C4-2B (cell line): ENCODE results near the gene SH3GLB2.
A peak's percentile ranks its signal among the peaks of the same experiment; 100 is the strongest.

Source experiments
- H3K27ac ChIP-seq: fragments of 450-650 bp; 2 replicates; pipeline ENCODE4 v1.5.1; 2017
- CTCF ChIP-seq: fragments of 450-650 bp; conservative IDR thresholded peaks from 2 replicates; pipeline ENCODE4 v1.5.1; 2017; ENCODE audit warnings: mild to moderate bottlenecking
- ZFX ChIP-seq: fragments of 450-650 bp; IDR thresholded peaks from 2 replicates; pipeline ENCODE4 v1.6.1; 2017

Gene SH3GLB2

GRCh38 chr9:129063061-129063460 lies 34.9 kb upstream of the SH3GLB2 start:
- TF ChIP-seq ZFX (no peak), CTCF (no peak)
- H3K27ac ChIP-seq, result no peak overlapping the region

DNA sequence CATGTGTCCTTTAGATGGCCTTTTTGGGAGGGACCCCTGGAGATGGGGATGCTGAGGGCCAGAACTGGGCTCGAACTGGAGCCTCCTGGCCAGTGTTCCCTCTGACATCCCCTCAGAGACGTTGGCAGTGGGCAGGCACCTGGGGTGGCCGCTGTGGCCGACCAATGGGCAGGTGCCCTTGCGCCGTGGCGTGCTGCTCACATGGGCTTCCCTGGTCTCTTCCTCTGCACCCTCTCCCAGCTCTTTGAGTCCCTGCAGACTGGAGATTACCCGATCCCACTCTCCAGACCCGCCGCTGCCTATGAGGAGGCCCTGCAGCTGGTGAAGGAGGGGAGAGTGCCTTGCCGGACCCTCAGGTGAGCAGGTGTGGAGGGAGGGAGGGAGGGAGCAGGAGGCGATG lies 32.9 kb upstream of the SH3GLB2 start:
- no peak for TF ChIP-seq CTCF

DNA sequence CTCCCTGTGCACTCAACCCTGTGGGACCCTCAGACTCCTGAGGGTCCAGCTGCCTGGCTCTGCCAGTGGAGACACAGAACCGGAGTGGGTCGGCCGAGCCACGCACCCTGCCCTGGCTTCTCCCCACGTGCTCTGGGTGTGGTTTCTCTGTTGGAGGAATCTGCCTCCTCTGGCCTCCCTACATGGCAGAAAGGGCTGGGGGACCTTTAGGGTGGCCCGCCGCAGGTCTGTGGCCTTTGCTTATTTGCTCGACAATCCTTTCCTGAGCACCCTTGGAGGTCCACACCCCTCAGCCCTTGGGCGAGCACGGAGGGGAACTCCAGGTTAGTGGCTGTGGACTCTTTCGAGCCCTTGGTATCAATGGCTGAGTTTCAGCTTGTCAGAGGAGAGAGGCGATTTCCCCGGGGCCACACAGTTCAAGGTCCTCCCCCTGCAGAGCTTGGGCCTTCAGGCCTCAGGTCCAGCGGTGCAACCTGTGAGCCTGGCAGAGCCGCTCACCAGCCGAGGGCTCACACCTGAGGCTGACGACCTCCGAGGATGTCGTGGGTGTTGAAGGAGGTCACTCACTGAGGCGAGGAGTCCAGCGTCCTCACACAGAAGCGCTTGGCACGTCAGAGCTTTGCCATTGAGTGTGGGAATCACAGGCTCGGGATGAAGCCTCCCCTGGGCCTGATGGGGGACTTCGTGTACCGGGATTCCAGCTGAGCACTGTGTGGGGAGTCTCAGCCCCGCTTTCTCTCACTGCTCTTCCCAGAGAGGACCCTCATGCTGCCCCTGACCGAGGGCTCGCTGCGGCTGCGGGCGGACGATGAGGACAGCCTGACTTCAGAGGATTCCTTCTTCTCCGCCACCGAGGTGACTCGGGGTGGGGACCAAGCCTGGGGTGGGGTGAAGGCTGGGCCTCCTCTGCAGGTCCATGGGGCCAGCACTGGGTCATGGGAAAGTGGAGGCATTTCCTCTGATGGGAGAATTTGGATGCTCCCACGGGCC lies 32.0 kb upstream of the SH3GLB2 start:
- H3K27ac ChIP-seq, result no peak overlapping the region
- no peak for TF ChIP-seq CTCF

More for the DNA sequence above, 32.9 kb upstream of the SH3GLB2 start:
- no peak overlapping the region for H3K27ac ChIP-seq

- no peak for TF ChIP-seq ZFX
- no peak for TF ChIP-seq CTCF
- no peak overlapping the region for H3K27ac ChIP-seq
Observed at GRCh38 chr9:129058965-129059795, 31.0 kb upstream of the SH3GLB2 start.

DNA sequence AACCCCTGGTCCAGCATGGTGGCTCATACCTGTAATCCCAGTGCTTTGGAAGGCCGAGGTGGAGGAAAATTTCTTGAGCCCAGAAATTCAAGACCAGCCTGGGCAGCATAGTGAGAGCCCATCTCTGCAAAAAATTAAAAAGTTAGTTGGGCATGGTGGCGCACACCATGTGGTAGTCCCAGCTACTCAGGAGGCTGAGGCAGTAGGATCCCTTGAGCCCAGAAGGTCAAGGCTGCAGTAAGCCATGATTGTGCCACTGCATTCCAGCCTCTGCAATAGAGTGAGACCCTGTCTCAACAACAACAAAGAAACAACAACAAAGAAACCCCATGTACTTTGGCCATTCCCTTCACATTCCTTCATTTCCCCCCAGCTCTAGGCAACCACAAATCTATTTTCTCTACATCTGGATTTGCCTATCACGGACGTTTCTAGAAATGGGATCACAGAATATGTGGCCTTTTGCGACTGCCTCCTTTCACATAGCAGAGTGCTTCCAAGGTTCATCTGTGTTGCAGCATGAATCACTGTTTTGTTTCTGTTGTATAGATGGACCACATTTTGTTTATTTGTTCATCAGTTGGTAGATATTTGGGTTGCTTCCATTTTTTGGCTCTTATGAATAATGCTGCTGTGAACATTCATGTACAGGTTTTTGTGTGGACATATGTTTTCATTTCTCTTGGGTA lies 26.2 kb upstream of the SH3GLB2 start:
- H3K27ac ChIP-seq, result no peak overlapping the region
- TF ChIP-seq ZFX (no peak), CTCF (no peak)

DNA sequence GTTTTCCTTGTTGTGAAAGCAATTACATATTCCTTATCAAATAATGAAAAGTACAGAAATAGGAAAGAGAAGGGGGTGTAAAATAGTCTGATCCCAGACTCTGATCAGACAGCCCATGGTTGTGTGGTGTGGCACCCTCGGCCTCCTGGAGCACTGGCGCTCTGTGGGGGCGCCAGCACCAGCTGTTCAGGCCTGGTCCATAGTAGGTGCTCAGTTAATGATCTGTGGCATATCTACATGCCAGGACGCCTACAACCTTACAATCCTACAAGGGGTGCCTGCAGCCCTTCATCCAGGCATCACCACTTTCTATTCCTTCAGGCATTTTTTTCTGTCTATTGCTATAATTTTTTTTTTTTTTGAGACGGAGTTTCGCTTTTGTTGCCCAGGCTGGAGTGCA lies 24.9 kb upstream of the SH3GLB2 start:
- H3K27ac ChIP-seq, result peak overlapping the region; percentile 20
- TF ChIP-seq ZFX (no peak), CTCF (no peak)
